ENCODE measurements around the gene DSCAM. TPM values are rescaled to one million over a fixed set of nuclear protein-coding genes. Genes with fewer than 3 reads are reported as not detected.

The DSCAM gene
- total and polyA plus RNA-seq, 2 experiments from 2014 or later, result 0.23 to 0.42 TPM

GRCh38 chr21:40639616-40640194, 207.3 kb downstream of the DSCAM start:
- H3K27me3 ChIP-seq, result no peaks in the 10 kb centered on the region
- no peak overlapping the region for H3K27ac ChIP-seq
- H3K36me3 ChIP-seq, result no peaks in the 10 kb centered on the region
- TF ChIP-seq CTCF (IDR thresholded peaks at IDR 0.05; ENCODE audit: low read depth, low read length), result no peak
- H3K4me3 ChIP-seq, result no peak overlapping the region
- no peak for DNase-seq (ENCODE audit: low read depth in 1 of 2, low spot score in 1 of 2)
- no peaks in the 10 kb centered on the region for H3K9me3 ChIP-seq (ENCODE audit: low read depth)
- no peaks in the 10 kb centered on the region for H3K4me1 ChIP-seq (ENCODE audit: low read depth)

GRCh38 chr21:40638466-40639251, 208.3 kb downstream of the DSCAM start:
- H3K9me3 ChIP-seq (ENCODE audit: low read depth), result no peaks in the 10 kb centered on the region
- no peak for DNase-seq (ENCODE audit: low read depth in 1 of 2, low spot score in 1 of 2)
- TF ChIP-seq CTCF (IDR thresholded peaks at IDR 0.05; ENCODE audit: low read depth, low read length), result no peak
- H3K4me3 ChIP-seq, result no peak overlapping the region
- H3K27me3 ChIP-seq, result no peaks in the 10 kb centered on the region
- no peak overlapping the region for H3K27ac ChIP-seq
- no peaks in the 10 kb centered on the region for H3K36me3 ChIP-seq
- no peaks in the 10 kb centered on the region for H3K4me1 ChIP-seq (ENCODE audit: low read depth)

- Histone ChIP-seq H3K27me3 (no peaks in the 10 kb centered on the region), H3K4me3 (no peak overlapping the region), H3K4me1 (ENCODE audit: low read depth) (no peaks in the 10 kb centered on the region), H3K36me3 (no peaks in the 10 kb centered on the region), H3K27ac (no peak overlapping the region), H3K9me3 (ENCODE audit: low read depth) (no peaks in the 10 kb centered on the region)
- no peak for TF ChIP-seq CTCF (IDR thresholded peaks at IDR 0.05; ENCODE audit: low read depth, low read length)
- no peak for DNase-seq (ENCODE audit: low read depth in 1 of 2, low spot score in 1 of 2)
These were observed 210.9 kb downstream of the DSCAM start for GRCh38 chr21:40636026-40636425.

GRCh38 chr21:40635391-40635790, 211.6 kb downstream of the DSCAM start:
- Histone ChIP-seq H3K4me3 (no peak overlapping the region), H3K9me3 (ENCODE audit: low read depth) (no peaks in the 10 kb centered on the region), H3K4me1 (ENCODE audit: low read depth) (no peaks in the 10 kb centered on the region), H3K36me3 (no peaks in the 10 kb centered on the region), H3K27me3 (no peaks in the 10 kb centered on the region), H3K27ac (no peak overlapping the region)
- no peak for DNase-seq (ENCODE audit: low read depth in 1 of 2, low spot score in 1 of 2)
- no peak for TF ChIP-seq CTCF (IDR thresholded peaks at IDR 0.05; ENCODE audit: low read depth, low read length)

- no peaks in the 10 kb centered on the region for H3K36me3 ChIP-seq
- no peak overlapping the region for H3K4me3 ChIP-seq
- no peaks in the 10 kb centered on the region for H3K9me3 ChIP-seq (ENCODE audit: low read depth)
- no peak for DNase-seq (ENCODE audit: low read depth in 1 of 2, low spot score in 1 of 2)
- no peak for TF ChIP-seq CTCF (IDR thresholded peaks at IDR 0.05; ENCODE audit: low read depth, low read length)
- no peaks in the 10 kb centered on the region for H3K4me1 ChIP-seq (ENCODE audit: low read depth)
- no peaks in the 10 kb centered on the region for H3K27me3 ChIP-seq
- H3K27ac ChIP-seq, result no peak overlapping the region
These were observed 212.8 kb downstream of the DSCAM start for GRCh38 chr21:40634141-40634540.
